Uterus (tissue), 4 donors: ENCODE measurements around the gene MIAT. TPM values are rescaled to one million over a fixed set of nuclear protein-coding genes. Genes with fewer than 3 reads are reported as not detected.

Experiments used
- DNase-seq, 2 donors: peaks; one replicate each; pipeline ENCODE4 v3.0.0-alpha.2; 2019 to 2020
- H3K27ac ChIP-seq, 2 donors: fragments of 200-600 bp; sonication (generic); 1 replicate in 1 of 2; 2 replicates in 1 of 2; pipeline ENCODE4 v1.5.1; 2016 to 2018
- H3K27me3 ChIP-seq, 2 donors: fragments of 200-600 bp; sonication (generic); one replicate each; pipeline ENCODE4 v1.5.1; 2018 to 2019; ENCODE audit warnings: control low read depth in 1 of 2
- H3K36me3 ChIP-seq, 2 donors: fragments of 200-600 bp; sonication (generic); one replicate each; pipeline ENCODE4 v1.5.1; 2019; ENCODE audit warnings: control low read depth in 1 of 2
- H3K4me1 ChIP-seq, 2 donors: fragments of 200-600 bp; sonication (generic); one replicate each; pipeline ENCODE4 v1.5.1; 2018 to 2019; ENCODE audit warnings: control low read depth in 1 of 2
- H3K4me3 ChIP-seq, 2 donors: fragments of 200-600 bp; sonication (generic); 1 replicate in 1 of 2; 2 replicates in 1 of 2; pipeline ENCODE4 v1.5.1; 2018 to 2019; ENCODE audit warnings: mild to moderate bottlenecking in 1 of 2
- H3K9me3 ChIP-seq, 2 donors: fragments of 200-600 bp; sonication (generic); one replicate each; pipeline ENCODE4 v1.5.1; 2019; ENCODE audit warnings: control low read depth in 1 of 2
- CTCF ChIP-seq, 4 experiments: fragments of 200-600 bp in 2 of 4; fragments of 450-650 bp in 2 of 4; sonication (generic) in 2 of 4; IDR thresholded peaks; one replicate each; pipeline ENCODE4 v1.5.1; 2016 to 2019; ENCODE audit warnings: antibody characterized with exemption in 4 of 4, mild to moderate bottlenecking in 2 of 4, moderate library complexity in 1 of 4
- POLR2A ChIP-seq, 2 donors: fragments of 450-650 bp; IDR thresholded peaks; one replicate each; pipeline ENCODE4 v1.6.1; 2016; ENCODE audit warnings: antibody characterized with exemption in 2 of 2, mild to moderate bottlenecking in 1 of 2, moderate library complexity in 1 of 2
- intact Hi-C: fragments of 100-400 bp; cut with DNase I; formaldehyde crosslinking; loops from one replicate; pipeline ENCODE4 v1.15.1; 2023; ENCODE audit warnings: low total_unique reads
- total RNA-seq, 4 donors: library from RNA; depleted of rRNA in 3 of 4; stranded (reverse); fragments of >200 nt in 3 of 4; gene quantifications; one replicate each; pipeline versions ENCODE4 v1.1.0 to v1.2.4, GENCODE V29; 2014 to 2023
- donor health status: DM: yes; HTN: yes; CAD: no.

MIAT gene
- total RNA-seq, 4 donors from 2014 or later = 0.51 to 5.3 (median 3.1) TPM

- Histone ChIP-seq H3K4me1 (no peaks in the 10 kb centered on the region), H3K4me3 (no peak overlapping the region), H3K27ac (no peak overlapping the region), H3K9me3 (no peaks in the 10 kb centered on the region), H3K36me3 (no peaks in the 10 kb centered on the region), H3K27me3 (no peaks in the 10 kb centered on the region)
- DNase-seq = no peak
- intact Hi-C loops = no loop called here
- TF ChIP-seq CTCF (IDR thresholded peaks at IDR 0.05) (no peak), POLR2A (IDR thresholded peaks at IDR 0.05) (no peak)
Measured at GRCh38 chr22:26715392-26715936, 58.1 kb downstream of the MIAT start.

GRCh38 chr22:26718488-26718887 is 61.1 kb downstream of the MIAT start:
- no peak overlapping the region for H3K4me3 ChIP-seq
- no peak for DNase-seq
- TF ChIP-seq POLR2A (IDR thresholded peaks at IDR 0.05) (no peak), CTCF (IDR thresholded peaks at IDR 0.05) (no peak)
- no peaks in the 10 kb centered on the region for H3K9me3 ChIP-seq
- intact Hi-C loops = no loop called here
- no peaks in the 10 kb centered on the region for H3K4me1 ChIP-seq
- H3K27me3 ChIP-seq = no peaks in the 10 kb centered on the region
- H3K36me3 ChIP-seq = no peaks in the 10 kb centered on the region
- H3K27ac ChIP-seq = no peak overlapping the region

- H3K9me3 ChIP-seq = no peaks in the 10 kb centered on the region
- H3K27me3 ChIP-seq = no peaks in the 10 kb centered on the region
- H3K4me1 ChIP-seq = no peaks in the 10 kb centered on the region
- intact Hi-C loops = no loop called here
- H3K27ac ChIP-seq = no peak overlapping the region
- H3K4me3 ChIP-seq = no peak overlapping the region
- no peak for DNase-seq
- H3K36me3 ChIP-seq = no peaks in the 10 kb centered on the region
- TF ChIP-seq CTCF (IDR thresholded peaks at IDR 0.05) (no peak), POLR2A (IDR thresholded peaks at IDR 0.05) (no peak)
Measured at GRCh38 chr22:26718905-26719304, 61.5 kb downstream of the MIAT start.

- no peaks in the 10 kb centered on the region for H3K27me3 ChIP-seq
- DNase-seq = no peak
- no peak overlapping the region for H3K27ac ChIP-seq
- TF ChIP-seq POLR2A (IDR thresholded peaks at IDR 0.05) (no peak), CTCF (IDR thresholded peaks at IDR 0.05) (no peak)
- no peaks in the 10 kb centered on the region for H3K36me3 ChIP-seq
- intact Hi-C loops = no loop called here
- H3K4me3 ChIP-seq = no peak overlapping the region
- no peaks in the 10 kb centered on the region for H3K9me3 ChIP-seq
- no peaks in the 10 kb centered on the region for H3K4me1 ChIP-seq
Measured at GRCh38 chr22:26722159-26722558, 64.8 kb downstream of the MIAT start.

- TF ChIP-seq POLR2A (IDR thresholded peaks at IDR 0.05) (no peak), CTCF (IDR thresholded peaks at IDR 0.05) (no peak)
- H3K4me1 ChIP-seq = no peaks in the 10 kb centered on the region
- H3K9me3 ChIP-seq = no peaks in the 10 kb centered on the region
- H3K4me3 ChIP-seq = no peak overlapping the region
- no peak overlapping the region for H3K27ac ChIP-seq
- intact Hi-C loops = no loop called here
- no peaks in the 10 kb centered on the region for H3K36me3 ChIP-seq
- no peak for DNase-seq
- no peaks in the 10 kb centered on the region for H3K27me3 ChIP-seq
Measured at GRCh38 chr22:26724414-26724813, 67.0 kb downstream of the MIAT start.
